ENCODE data around the gene SLC7A14.

DNA sequence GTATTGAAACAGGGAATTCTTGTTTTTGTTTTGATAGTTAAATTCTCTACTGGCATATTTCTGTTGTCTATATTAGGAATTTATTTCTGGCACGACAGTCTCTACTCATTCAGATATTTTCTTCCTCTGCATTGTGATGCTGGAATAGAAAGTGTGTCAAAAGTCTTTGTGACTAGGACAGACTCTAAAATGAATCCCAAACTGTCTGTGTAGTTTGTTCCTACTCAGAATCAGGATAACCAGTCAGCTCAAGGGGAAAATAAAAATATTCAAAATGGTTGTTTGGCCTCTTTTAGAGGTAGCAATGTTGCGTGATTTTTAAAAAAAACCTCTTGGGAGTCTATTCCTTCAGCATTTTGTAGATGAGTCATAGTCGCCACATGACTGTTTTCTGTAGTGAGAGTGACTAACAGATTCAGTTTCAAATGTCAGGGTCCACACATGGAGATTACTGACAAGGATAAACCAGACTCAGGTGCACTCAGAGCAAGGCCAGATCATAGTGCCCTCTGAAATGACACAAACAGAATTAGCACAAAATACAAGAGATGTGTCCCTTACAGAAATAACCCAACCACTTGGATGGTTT lies 13.1 kb downstream of the SLC7A14 start:
- TF ChIP-seq, protein P1, sequence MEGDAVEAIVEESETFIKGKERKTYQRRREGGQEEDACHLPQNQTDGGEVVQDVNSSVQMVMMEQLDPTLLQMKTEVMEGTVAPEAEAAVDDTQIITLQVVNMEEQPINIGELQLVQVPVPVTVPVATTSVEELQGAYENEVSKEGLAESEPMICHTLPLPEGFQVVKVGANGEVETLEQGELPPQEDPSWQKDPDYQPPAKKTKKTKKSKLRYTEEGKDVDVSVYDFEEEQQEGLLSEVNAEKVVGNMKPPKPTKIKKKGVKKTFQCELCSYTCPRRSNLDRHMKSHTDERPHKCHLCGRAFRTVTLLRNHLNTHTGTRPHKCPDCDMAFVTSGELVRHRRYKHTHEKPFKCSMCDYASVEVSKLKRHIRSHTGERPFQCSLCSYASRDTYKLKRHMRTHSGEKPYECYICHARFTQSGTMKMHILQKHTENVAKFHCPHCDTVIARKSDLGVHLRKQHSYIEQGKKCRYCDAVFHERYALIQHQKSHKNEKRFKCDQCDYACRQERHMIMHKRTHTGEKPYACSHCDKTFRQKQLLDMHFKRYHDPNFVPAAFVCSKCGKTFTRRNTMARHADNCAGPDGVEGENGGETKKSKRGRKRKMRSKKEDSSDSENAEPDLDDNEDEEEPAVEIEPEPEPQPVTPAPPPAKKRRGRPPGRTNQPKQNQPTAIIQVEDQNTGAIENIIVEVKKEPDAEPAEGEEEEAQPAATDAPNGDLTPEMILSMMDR (IDR thresholded peaks at IDR 0.05 in 2 of 3, conservative IDR thresholded peaks at IDR 0.05 in 1 of 3; ENCODE audit: borderline replicate concordance in 1 of 3, insufficient read depth in 1 of 3, low read depth in 2 of 3, low read length in 2 of 3): no peak
- TF ChIP-seq SP1 (IDR thresholded peaks at IDR 0.05; ENCODE audit: low read depth): no peak
- TF ChIP-seq YY1 (IDR thresholded peaks at IDR 0.05; ENCODE audit: extremely low read depth, insufficient replicate concordance, low read depth, low read length): no peak
- no peak for TF ChIP-seq POLR2A (IDR thresholded peaks at IDR 0.05; ENCODE audit: borderline replicate concordance, extremely low read depth, insufficient read depth, insufficient read length)
- TF ChIP-seq POLR2AphosphoS5 (IDR thresholded peaks at IDR 0.05; ENCODE audit: low read depth, low read length): no peak
- TF ChIP-seq JUND (IDR thresholded peaks at IDR 0.05): no peak; the same call in 1 of the 2 replicates
- TF ChIP-seq, protein P2, sequence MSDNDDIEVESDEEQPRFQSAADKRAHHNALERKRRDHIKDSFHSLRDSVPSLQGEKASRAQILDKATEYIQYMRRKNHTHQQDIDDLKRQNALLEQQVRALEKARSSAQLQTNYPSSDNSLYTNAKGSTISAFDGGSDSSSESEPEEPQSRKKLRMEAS (IDR thresholded peaks at IDR 0.05): no peak
- no peak for TF ChIP-seq TCF7L2 (IDR thresholded peaks at IDR 0.05; ENCODE audit: borderline replicate concordance, extremely low read depth, insufficient read depth, insufficient read length)
- TF ChIP-seq ZFX (IDR thresholded peaks at IDR 0.05): no peak
- no peak for TF ChIP-seq SRF (IDR thresholded peaks at IDR 0.05; ENCODE audit: low read depth)
- TF ChIP-seq EZH2 (IDR thresholded peaks at IDR 0.05): no peak
